HEK293 (cell line): Measurements from ENCODE around the gene ARMH3.

ENCODE experiments used
- CTCF ChIA-PET: fragments of 350-600 bp; formaldehyde crosslinking; extraction: SDS; loops from one replicate; lab custom pipeline; 2021; ENCODE audit warnings: antibody characterized with exemption; lab: Yijun Ruan, JAX
- POLR2A ChIA-PET: fragments of 300-600 bp; formaldehyde crosslinking; extraction: SDS; loops from one replicate; lab custom pipeline; 2020; ENCODE audit warnings: antibody characterized with exemption, inconsistent platforms; lab: Yijun Ruan, JAX
- H3K27ac ChIP-seq: fragments of 200-500 bp; sonication (Bioruptor generic); 2 replicates; pipeline ENCODE4 v1.5.1; 2014; ENCODE audit warnings: low read depth, low read length, control low read depth, inconsistent platforms; ENCODE audit errors: extremely low read depth
- H3K36me3 ChIP-seq, 2 experiments: fragments of 200-500 bp in 1 of 2; sonication (Bioruptor generic) in 1 of 2; 1 replicate in 1 of 2; 2 replicates in 1 of 2; pipeline ENCODE4 v1.5.1; 2014 to 2017; ENCODE audit warnings: inconsistent platforms in 2 of 2, low read length in 2 of 2; ENCODE audit not compliant: control insufficient read depth in 2 of 2, insufficient read depth in 1 of 2
- H3K4me1 ChIP-seq: fragments of 200-500 bp; sonication (Bioruptor generic); 2 replicates; pipeline ENCODE4 v1.5.1; 2014; ENCODE audit warnings: mild to moderate bottlenecking, low read length, inconsistent platforms; ENCODE audit not compliant: control insufficient read depth, insufficient read depth
- H3K4me3 ChIP-seq: 2 replicates; pipeline ENCODE4 v1.5.1; 2011; ENCODE audit warnings: low read depth, mild to moderate bottlenecking, control low read depth, low read length, moderate library complexity
- H3K9me3 ChIP-seq: fragments of 200-500 bp; sonication (Bioruptor generic); 2 replicates; pipeline ENCODE4 v1.5.1; 2014; ENCODE audit warnings: low read depth, low read length, inconsistent platforms; ENCODE audit not compliant: control insufficient read depth, insufficient read depth
- BCL6B ChIP-seq: fragments of 450-650 bp; formaldehyde crosslinking; IDR thresholded peaks from 2 replicates; pipeline ENCODE4 v1.5.1; 2017; ENCODE audit warnings: missing biosample characterization, missing genetic modification characterization
- GLI2 ChIP-seq: fragments of 450-650 bp; formaldehyde crosslinking; IDR thresholded peaks from 2 replicates; pipeline ENCODE4; 2017; ENCODE audit warnings: missing biosample characterization, missing genetic modification characterization, low read depth, borderline replicate concordance
- GLIS2 ChIP-seq: fragments of 450-650 bp; formaldehyde crosslinking; IDR thresholded peaks from 2 replicates; pipeline ENCODE4 v1.5.1; 2016; ENCODE audit warnings: missing biosample characterization, missing genetic modification characterization
- HIC1 ChIP-seq: fragments of 450-650 bp; formaldehyde crosslinking; IDR thresholded peaks from 2 replicates; pipeline ENCODE4 v1.5.1; 2016; ENCODE audit warnings: missing biosample characterization, missing genetic modification characterization
- INSM2 ChIP-seq: fragments of 450-650 bp; formaldehyde crosslinking; IDR thresholded peaks from 2 replicates; pipeline ENCODE4 v1.5.1; 2016; ENCODE audit warnings: missing biosample characterization, missing genetic modification characterization
- KLF1 ChIP-seq: fragments of 450-650 bp; formaldehyde crosslinking; IDR thresholded peaks from 2 replicates; pipeline ENCODE4 v1.5.1; 2016; ENCODE audit warnings: missing biosample characterization, missing genetic modification characterization
- ZEB2 ChIP-seq: fragments of 450-650 bp; formaldehyde crosslinking; IDR thresholded peaks from 2 replicates; pipeline ENCODE4 v1.5.1; 2016; ENCODE audit warnings: missing biosample characterization, missing genetic modification characterization
- ZIC2 ChIP-seq: fragments of 450-650 bp; formaldehyde crosslinking; IDR thresholded peaks from 2 replicates; pipeline ENCODE4 v1.5.1; 2016; ENCODE audit warnings: missing biosample characterization, missing genetic modification characterization
- ZNF114 ChIP-seq: fragments of 450-650 bp; formaldehyde crosslinking; IDR thresholded peaks from 2 replicates; pipeline ENCODE4 v1.5.0; 2017; ENCODE audit warnings: missing biosample characterization, missing genetic modification characterization
- ZNF157 ChIP-seq: fragments of 450-650 bp; formaldehyde crosslinking; IDR thresholded peaks from 2 replicates; pipeline ENCODE4 v1.5.1; 2016; ENCODE audit warnings: missing biosample characterization, missing genetic modification characterization
- ZNF202 ChIP-seq: fragments of 450-650 bp; formaldehyde crosslinking; IDR thresholded peaks from 2 replicates; pipeline ENCODE4 v1.5.1; 2016; ENCODE audit warnings: missing biosample characterization, missing genetic modification characterization, borderline replicate concordance
- ZNF248 ChIP-seq: fragments of 450-650 bp; formaldehyde crosslinking; IDR thresholded peaks from 2 replicates; pipeline ENCODE4 v1.5.1; 2017; ENCODE audit warnings: missing biosample characterization, missing genetic modification characterization
- ZNF37A ChIP-seq: fragments of 450-650 bp; IDR thresholded peaks from 2 replicates; pipeline ENCODE4 v1.5.1; 2018; ENCODE audit warnings: missing biosample characterization, missing genetic modification characterization
- ZNF426 ChIP-seq: fragments of 450-650 bp; formaldehyde crosslinking; IDR thresholded peaks from 2 replicates; pipeline ENCODE4 v1.5.1; 2017; ENCODE audit warnings: missing biosample characterization, missing genetic modification characterization, mild to moderate bottlenecking, inconsistent platforms, moderate library complexity
- ZNF513 ChIP-seq: fragments of 450-650 bp; IDR thresholded peaks from 2 replicates; pipeline ENCODE4 v1.5.1; 2018; ENCODE audit warnings: missing biosample characterization, missing genetic modification characterization
- ZNF626 ChIP-seq: fragments of 450-650 bp; sonication (Bioruptor Pico); formaldehyde crosslinking; IDR thresholded peaks from 2 replicates; pipeline ENCODE4 v1.5.1; 2018; ENCODE audit warnings: missing biosample characterization, missing genetic modification characterization, inconsistent platforms
- TF ChIP-seq, protein P1 (sequence below): fragments of 450-650 bp; formaldehyde crosslinking; IDR thresholded peaks from 2 replicates; pipeline ENCODE4 v1.5.1; 2017; ENCODE audit warnings: missing biosample characterization, missing genetic modification characterization
- TF ChIP-seq, protein P2 (sequence below): fragments of 450-650 bp; formaldehyde crosslinking; IDR thresholded peaks from 2 replicates; pipeline ENCODE4 v1.5.1; 2017; ENCODE audit warnings: missing biosample characterization, mild to moderate bottlenecking, missing genetic modification characterization, moderate library complexity
- TF ChIP-seq, protein P3 (sequence below): fragments of 450-650 bp; IDR thresholded peaks from 2 replicates; pipeline ENCODE4 v1.5.1; 2018; ENCODE audit warnings: missing biosample characterization, mild to moderate bottlenecking, missing genetic modification characterization

ARMH3 gene

GRCh38 chr10:102067091-102067916, 11.3 kb upstream of the ARMH3 start:
- TF ChIP-seq, protein P1, sequence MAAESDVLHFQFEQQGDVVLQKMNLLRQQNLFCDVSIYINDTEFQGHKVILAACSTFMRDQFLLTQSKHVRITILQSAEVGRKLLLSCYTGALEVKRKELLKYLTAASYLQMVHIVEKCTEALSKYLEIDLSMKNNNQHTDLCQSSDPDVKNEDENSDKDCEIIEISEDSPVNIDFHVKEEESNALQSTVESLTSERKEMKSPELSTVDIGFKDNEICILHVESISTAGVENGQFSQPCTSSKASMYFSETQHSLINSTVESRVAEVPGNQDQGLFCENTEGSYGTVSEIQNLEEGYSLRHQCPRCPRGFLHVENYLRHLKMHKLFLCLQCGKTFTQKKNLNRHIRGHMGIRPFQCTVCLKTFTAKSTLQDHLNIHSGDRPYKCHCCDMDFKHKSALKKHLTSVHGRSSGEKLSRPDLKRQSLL: peak; percentile 43; the same call in 1 of the 2 replicates
- TF ChIP-seq HIC1 (tag by site-specific recombination) (0 out of 2 replicates have a peak, but pooled peaks have one; percentile 26), BCL6B (no peak)

GRCh38 chr10:102066399-102067088, 10.6 kb upstream of the ARMH3 start:
- CTCF ChIA-PET: interaction anchor here (0.6 to 2.1 kb wide), 7 partner anchors 9 to 775 kb away, joined by 3 to 9 read pairs (median 3); no protein-coding TSS in a partner anchor
- POLR2A ChIA-PET: interaction anchor here (0.6 to 2.6 kb wide), 4 partner anchors 11 to 225 kb away, joined by 4 to 14 read pairs (median 8); partner anchors contain the start of gene ARMH3
- Histone ChIP-seq H3K36me3 (peaks cover 0 to 21% of the 10 kb centered on the region in 2 experiments; a peak in 2 of 3 replicates), H3K9me3 (no peaks in the 10 kb centered on the region), H3K4me3 (peak overlapping the region; percentile 76), H3K4me1 (peaks cover 8% of the 10 kb centered on the region), H3K27ac (peak overlapping the region; percentile 94; the same call in 1 of the 2 replicates)
- peak; percentile 39; the same call in 1 of the 2 replicates for TF ChIP-seq ZIC2 (tag by site-specific recombination)
- TF ChIP-seq INSM2 (tag by site-specific recombination): no peak
- TF ChIP-seq, protein P2, sequence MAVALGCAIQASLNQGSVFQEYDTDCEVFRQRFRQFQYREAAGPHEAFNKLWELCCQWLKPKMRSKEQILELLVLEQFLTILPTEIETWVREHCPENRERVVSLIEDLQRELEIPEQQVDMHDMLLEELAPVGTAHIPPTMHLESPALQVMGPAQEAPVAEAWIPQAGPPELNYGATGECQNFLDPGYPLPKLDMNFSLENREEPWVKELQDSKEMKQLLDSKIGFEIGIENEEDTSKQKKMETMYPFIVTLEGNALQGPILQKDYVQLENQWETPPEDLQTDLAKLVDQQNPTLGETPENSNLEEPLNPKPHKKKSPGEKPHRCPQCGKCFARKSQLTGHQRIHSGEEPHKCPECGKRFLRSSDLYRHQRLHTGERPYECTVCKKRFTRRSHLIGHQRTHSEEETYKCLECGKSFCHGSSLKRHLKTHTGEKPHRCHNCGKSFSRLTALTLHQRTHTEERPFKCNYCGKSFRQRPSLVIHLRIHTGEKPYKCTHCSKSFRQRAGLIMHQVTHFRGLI (tag by site-specific recombination): peak; percentile 62
- TF ChIP-seq GLI2 (tag by site-specific recombination): no peak
- 0 out of 2 replicates have a peak, but pooled peaks have one; percentile 7 for TF ChIP-seq GLIS2 (tag by site-specific recombination)
- TF ChIP-seq ZNF202 (tag by site-specific recombination): no peak
- TF ChIP-seq ZNF114: no peak
- TF ChIP-seq ZNF157: no peak
- TF ChIP-seq ZNF513 (tag by site-specific recombination): no peak; the same call in 1 of the 2 replicates
- TF ChIP-seq KLF1 (tag by site-specific recombination): no peak
- no peak for TF ChIP-seq ZNF37A
- TF ChIP-seq, protein P3, sequence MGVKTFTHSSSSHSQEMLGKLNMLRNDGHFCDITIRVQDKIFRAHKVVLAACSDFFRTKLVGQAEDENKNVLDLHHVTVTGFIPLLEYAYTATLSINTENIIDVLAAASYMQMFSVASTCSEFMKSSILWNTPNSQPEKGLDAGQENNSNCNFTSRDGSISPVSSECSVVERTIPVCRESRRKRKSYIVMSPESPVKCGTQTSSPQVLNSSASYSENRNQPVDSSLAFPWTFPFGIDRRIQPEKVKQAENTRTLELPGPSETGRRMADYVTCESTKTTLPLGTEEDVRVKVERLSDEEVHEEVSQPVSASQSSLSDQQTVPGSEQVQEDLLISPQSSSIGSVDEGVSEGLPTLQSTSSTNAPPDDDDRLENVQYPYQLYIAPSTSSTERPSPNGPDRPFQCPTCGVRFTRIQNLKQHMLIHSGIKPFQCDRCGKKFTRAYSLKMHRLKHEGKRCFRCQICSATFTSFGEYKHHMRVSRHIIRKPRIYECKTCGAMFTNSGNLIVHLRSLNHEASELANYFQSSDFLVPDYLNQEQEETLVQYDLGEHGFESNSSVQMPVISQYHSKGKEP (tag by site-specific recombination): no peak
- no peak for TF ChIP-seq ZEB2
- no peak for TF ChIP-seq ZNF426 (tag by site-specific recombination)
- TF ChIP-seq ZNF626 (tag by site-specific recombination): no peak
- no peak for TF ChIP-seq ZNF248 (tag by site-specific recombination)

More at GRCh38 chr10:102067091-102067916, 11.3 kb upstream of the ARMH3 start:
- peaks cover 0 to 21% of the 10 kb centered on the region in 2 experiments; a peak in 2 of 3 replicates for H3K36me3 ChIP-seq
- H3K9me3 ChIP-seq: no peaks in the 10 kb centered on the region
- 0 out of 2 replicates have a peak overlapping the region, but pooled peaks have one; percentile 22 for H3K27ac ChIP-seq
- H3K4me1 ChIP-seq: peaks cover 8% of the 10 kb centered on the region
- ChIA-PET CTCF (interaction anchor here (0.6 to 3.6 kb wide), 8 partner anchors 8 to 776 kb away, joined by 3 to 16 read pairs (median 4); partner anchors contain the start of gene ARMH3), POLR2A (interaction anchor here (0.6 to 2.6 kb wide), 6 partner anchors 11 to 226 kb away, joined by 3 to 14 read pairs (median 8); partner anchors contain the start of gene ARMH3)
- H3K4me3 ChIP-seq: no peak overlapping the region
